ENCODE results near the gene GRIA1. TPM values are rescaled to one million over a fixed set of nuclear protein-coding genes. Genes with fewer than 3 reads are reported as not detected.

The GRIA1 gene
- total and polyA plus RNA-seq, 2 of the 13 experiments (the other 11 are each of a cell fraction or from before 2014, with no cell fraction given) = not detected

DNA sequence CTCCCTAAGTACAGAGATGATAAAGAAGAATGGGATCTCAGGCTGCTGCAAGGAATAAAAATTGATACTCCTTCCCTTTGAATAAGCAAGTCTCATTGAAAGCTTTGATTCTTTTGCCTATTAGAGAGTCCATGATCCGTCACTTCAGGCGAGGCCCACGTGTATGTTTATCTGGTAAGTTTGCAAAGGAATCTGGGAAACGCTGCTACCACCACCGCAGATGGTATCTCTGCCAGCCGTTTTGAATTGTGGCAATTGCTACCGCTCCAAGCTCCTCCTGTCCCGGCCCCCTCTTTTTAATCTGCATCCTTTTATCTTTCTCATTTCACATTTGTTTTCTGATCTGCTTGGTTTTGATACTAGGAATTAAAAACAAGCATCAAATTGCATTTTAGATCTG lies 42.9 kb upstream of the GRIA1 start:
- ChIA-PET CTCF (ENCODE audit: low intra/inter-chr PET ratio, low total read pairs) (no interaction called here), POLR2A (no interaction called here)
- Histone ChIP-seq H3K9ac (ENCODE audit: insufficient read depth, low read depth, low read length) (no peak overlapping the region), H3K27me3 (ENCODE audit: control insufficient read depth in 1 of 2, insufficient read depth in 2 of 2, low read length in 2 of 2) (no peaks in the 10 kb centered on the region), H3K4me3 (replicated peaks in 1 of 3; ENCODE audit: insufficient read depth in 1 of 3, low read depth in 2 of 3, low read length in 3 of 3) (no peak overlapping the region), H3K4me1 (ENCODE audit: insufficient read depth, low read length) (no peaks in the 10 kb centered on the region), H3K27ac (ENCODE audit: extremely low read length, insufficient read depth, low read length) (no peak overlapping the region), H4K20me1 (ENCODE audit: insufficient read depth, low read length) (no peaks in the 10 kb centered on the region), H3K9me3 (ENCODE audit: low read length) (no peaks in the 10 kb centered on the region), H3K4me2 (ENCODE audit: low read depth, low read length) (no peak overlapping the region), H3K36me3 (replicated peaks in 1 of 2; ENCODE audit: control insufficient read depth in 1 of 2, insufficient read depth in 2 of 2, low read length in 2 of 2) (no peaks in the 10 kb centered on the region), H2AFZ (ENCODE audit: low read length) (no peak overlapping the region), H3K79me2 (ENCODE audit: insufficient read depth, low read length) (no peaks in the 10 kb centered on the region)
- 31% methylated on average over 8 of the region's 8 CpGs for WGBS (ENCODE audit: low lambda C conversion rate)
- DNase-seq (ENCODE audit: low spot score) (no peak), ATAC-seq (no peak), FAIRE-seq (no peak)
- in situ Hi-C loops (cut with HindIII; ENCODE audit: extremely low pct_ligation_motif_present, low pct_unique_long_range_greater_than_20kb) = no loop called here
- no TSS peak for BruUV-seq (replicated peaks)
- intact Hi-C loops (cut with micrococcal nuclease; ENCODE audit: unreplicated experiment) = no loop called here
- TF ChIP-seq, protein P1, sequence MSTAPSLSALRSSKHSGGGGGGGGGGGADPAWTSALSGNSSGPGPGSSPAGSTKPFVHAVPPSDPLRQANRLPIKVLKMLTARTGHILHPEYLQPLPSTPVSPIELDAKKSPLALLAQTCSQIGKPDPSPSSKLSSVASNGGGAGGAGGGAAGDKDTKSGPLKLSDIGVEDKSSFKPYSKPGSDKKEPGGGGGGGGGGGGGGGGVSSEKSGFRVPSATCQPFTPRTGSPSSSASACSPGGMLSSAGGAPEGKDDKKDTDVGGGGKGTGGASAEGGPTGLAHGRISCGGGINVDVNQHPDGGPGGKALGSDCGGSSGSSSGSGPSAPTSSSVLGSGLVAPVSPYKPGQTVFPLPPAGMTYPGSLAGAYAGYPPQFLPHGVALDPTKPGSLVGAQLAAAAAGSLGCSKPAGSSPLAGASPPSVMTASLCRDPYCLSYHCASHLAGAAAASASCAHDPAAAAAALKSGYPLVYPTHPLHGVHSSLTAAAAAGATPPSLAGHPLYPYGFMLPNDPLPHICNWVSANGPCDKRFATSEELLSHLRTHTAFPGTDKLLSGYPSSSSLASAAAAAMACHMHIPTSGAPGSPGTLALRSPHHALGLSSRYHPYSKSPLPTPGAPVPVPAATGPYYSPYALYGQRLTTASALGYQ (CRISPR knock-in tag; IDR thresholded peaks at IDR 0.05) = no peak
- TF ChIP-seq REL (CRISPR knock-in tag; conservative IDR thresholded peaks at IDR 0.05) (no peak), ZMYM3 (CRISPR knock-in tag; IDR thresholded peaks at IDR 0.05) (no peak), ZNF432 (CRISPR knock-in tag; IDR thresholded peaks at IDR 0.05; ENCODE audit: borderline replicate concordance) (no peak), RBM22 (optimal IDR thresholded peaks at IDR 0.05; ENCODE audit: low read length) (no peak), SP5 (CRISPR knock-in tag; IDR thresholded peaks at IDR 0.05; ENCODE audit: borderline replicate concordance, low read depth) (no peak), CEBPB (IDR thresholded peaks at IDR 0.05; ENCODE audit: borderline replicate concordance, low read depth, low read length) (no peak), KDM6A (CRISPR knock-in tag; IDR thresholded peaks at IDR 0.05; ENCODE audit: low read depth) (no peak), NCOA5 (CRISPR knock-in tag; IDR thresholded peaks at IDR 0.05) (no peak), CBFB (CRISPR knock-in tag; IDR thresholded peaks at IDR 0.05) (no peak), PRMT3 (CRISPR knock-in tag; IDR thresholded peaks at IDR 0.05; ENCODE audit: borderline replicate concordance, low read depth) (no peak), YY1 (IDR thresholded peaks at IDR 0.05; ENCODE audit: insufficient read depth, insufficient replicate concordance, low read depth, low read length) (no peak), XBP1 (CRISPR knock-in tag; IDR thresholded peaks at IDR 0.05) (no peak)
- TF ChIP-seq, protein P2, sequence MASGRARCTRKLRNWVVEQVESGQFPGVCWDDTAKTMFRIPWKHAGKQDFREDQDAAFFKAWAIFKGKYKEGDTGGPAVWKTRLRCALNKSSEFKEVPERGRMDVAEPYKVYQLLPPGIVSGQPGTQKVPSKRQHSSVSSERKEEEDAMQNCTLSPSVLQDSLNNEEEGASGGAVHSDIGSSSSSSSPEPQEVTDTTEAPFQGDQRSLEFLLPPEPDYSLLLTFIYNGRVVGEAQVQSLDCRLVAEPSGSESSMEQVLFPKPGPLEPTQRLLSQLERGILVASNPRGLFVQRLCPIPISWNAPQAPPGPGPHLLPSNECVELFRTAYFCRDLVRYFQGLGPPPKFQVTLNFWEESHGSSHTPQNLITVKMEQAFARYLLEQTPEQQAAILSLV (CRISPR knock-in tag; IDR thresholded peaks at IDR 0.05; ENCODE audit: borderline replicate concordance) = no peak
